Measurements from ENCODE around the gene CARMIL3. TPM values are rescaled to one million over a fixed set of nuclear protein-coding genes. Genes with fewer than 3 reads are reported as not detected.

The CARMIL3 gene
- total and polyA plus RNA-seq, 2 experiments from 2014 or later, result 3.7 to 11.8 TPM

GRCh38 chr14:24093207-24093900 lies 41.5 kb downstream of the CARMIL3 start (continued):
- TF ChIP-seq ZNF114 (CRISPR knock-in tag; IDR thresholded peaks at IDR 0.05) (no peak), POLR2AphosphoS5 (IDR thresholded peaks at IDR 0.05; ENCODE audit: low read depth) (no peak), CREB1 (CRISPR knock-in tag; IDR thresholded peaks at IDR 0.05; ENCODE audit: low read depth) (no peak)
- TF ChIP-seq, protein P1, sequence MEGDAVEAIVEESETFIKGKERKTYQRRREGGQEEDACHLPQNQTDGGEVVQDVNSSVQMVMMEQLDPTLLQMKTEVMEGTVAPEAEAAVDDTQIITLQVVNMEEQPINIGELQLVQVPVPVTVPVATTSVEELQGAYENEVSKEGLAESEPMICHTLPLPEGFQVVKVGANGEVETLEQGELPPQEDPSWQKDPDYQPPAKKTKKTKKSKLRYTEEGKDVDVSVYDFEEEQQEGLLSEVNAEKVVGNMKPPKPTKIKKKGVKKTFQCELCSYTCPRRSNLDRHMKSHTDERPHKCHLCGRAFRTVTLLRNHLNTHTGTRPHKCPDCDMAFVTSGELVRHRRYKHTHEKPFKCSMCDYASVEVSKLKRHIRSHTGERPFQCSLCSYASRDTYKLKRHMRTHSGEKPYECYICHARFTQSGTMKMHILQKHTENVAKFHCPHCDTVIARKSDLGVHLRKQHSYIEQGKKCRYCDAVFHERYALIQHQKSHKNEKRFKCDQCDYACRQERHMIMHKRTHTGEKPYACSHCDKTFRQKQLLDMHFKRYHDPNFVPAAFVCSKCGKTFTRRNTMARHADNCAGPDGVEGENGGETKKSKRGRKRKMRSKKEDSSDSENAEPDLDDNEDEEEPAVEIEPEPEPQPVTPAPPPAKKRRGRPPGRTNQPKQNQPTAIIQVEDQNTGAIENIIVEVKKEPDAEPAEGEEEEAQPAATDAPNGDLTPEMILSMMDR (conservative IDR thresholded peaks at IDR 0.05; ENCODE audit: low read depth in 2 of 2), result no peak

DNA sequence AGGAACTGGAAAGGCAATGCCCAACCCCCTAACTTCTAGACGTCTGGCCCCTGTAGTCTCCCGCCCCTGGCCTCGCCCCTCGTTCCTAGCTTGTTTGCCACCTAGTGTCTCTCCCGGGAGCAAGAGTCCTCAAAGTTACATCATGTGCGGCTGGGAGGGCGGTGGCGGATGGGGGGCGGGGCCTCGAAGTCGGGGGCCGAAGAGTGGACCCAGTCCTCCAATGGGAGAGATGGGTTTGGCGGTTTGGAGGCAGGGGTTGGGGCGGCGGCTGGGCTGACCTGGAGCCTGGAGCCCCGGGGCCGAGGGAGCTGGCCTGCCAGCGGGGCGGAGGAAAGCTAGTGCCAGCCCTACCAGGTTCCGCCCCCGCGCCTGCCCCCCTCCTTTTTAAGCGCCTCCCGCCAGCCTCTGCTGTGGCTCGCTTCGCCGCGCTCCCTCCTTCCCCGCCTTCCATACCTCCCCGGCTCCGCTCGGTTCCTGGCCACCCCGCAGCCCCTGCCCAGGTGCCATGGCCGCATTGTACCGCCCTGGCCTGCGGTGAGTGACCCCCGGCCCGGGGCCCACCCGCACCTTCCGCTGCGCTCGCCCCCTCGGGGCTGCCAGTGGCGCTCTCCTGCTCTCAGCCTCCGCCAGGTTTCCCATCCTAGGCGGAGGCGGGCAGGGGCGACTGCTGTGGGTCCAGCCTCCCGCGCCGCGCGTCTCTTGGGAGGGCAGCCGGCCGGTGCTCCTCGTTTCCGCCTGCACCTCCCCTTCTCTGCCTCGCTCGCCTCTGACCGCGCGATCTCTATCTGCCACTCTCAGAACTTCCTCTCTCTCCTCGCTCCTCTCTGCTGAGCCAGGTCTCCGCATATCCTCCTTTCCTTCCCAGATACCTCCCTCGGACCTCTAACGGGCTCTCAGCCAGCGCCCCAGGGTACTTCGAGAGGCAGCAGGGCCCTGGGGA lies 42.4 kb downstream of the CARMIL3 start, which contains the start of gene PCK2:
Gene PCK2 (plus strand): TSS at position 411 of the 940 bp plus-strand sequence. CDS start 95 bp downstream, at position 506.
- ATAC-seq (peak; percentile 89), DNase-seq (ENCODE audit: low spot score) (peak; percentile 98)
- Histone ChIP-seq H3K4me2 (peak within 1 kb of the TSS; percentile 100), H4K20me1 (replicated peaks; ENCODE audit: insufficient read depth) (peaks cover 5% of the 10 kb centered on the region; the same call in 1 of the 2 replicates), H3K27ac (ENCODE audit: low read depth) (peak within 1 kb of the TSS; percentile 99), H3K27me3 (ENCODE audit: insufficient read depth) (no peaks in the 10 kb centered on the region), H3K9me2 (ENCODE audit: insufficient read depth) (peaks cover 8% of the 10 kb centered on the region), H3K4me1 (ENCODE audit: insufficient read depth) (peaks cover 18% of the 10 kb centered on the region), H3K79me2 (replicated peaks; ENCODE audit: insufficient read depth) (peaks cover 22% of the 10 kb centered on the region), H3K36me3 (ENCODE audit: insufficient read depth) (no peaks in the 10 kb centered on the region), H3F3A (replicated peaks; ENCODE audit: low read depth) (peaks cover 15% of the 10 kb centered on the region), H2AFZ (peak within 1 kb of the TSS; percentile 23; the same call in 1 of the 2 replicates), H3K4me3 (peak within 1 kb of the TSS; percentile 100)
- H3K4me3 Mint-ChIP-seq, result peak within 1 kb of the TSS; percentile 100
- H3K36me3 Mint-ChIP-seq (ENCODE audit: low read depth), result peaks cover 51% of the 10 kb centered on the region
- peak within 1 kb of the TSS; percentile 100 for H3K27ac Mint-ChIP-seq
- peaks cover 38% of the 10 kb centered on the region for H3K4me1 Mint-ChIP-seq
- H3K9me3 Mint-ChIP-seq, result peaks cover 3% of the 10 kb centered on the region; the same call in 2 of the 3 replicates
- peaks cover 24% of the 10 kb centered on the region for H3K27me3 Mint-ChIP-seq (ENCODE audit: insufficient read depth, low read depth, poor library complexity)
- TF ChIP-seq POLR2AphosphoS5 (IDR thresholded peaks at IDR 0.05; ENCODE audit: low read depth) (peak; percentile 98), CREB1 (CRISPR knock-in tag; IDR thresholded peaks at IDR 0.05; ENCODE audit: low read depth) (peak; percentile 42; the same call in 1 of the 2 replicates), ZNF331 (CRISPR knock-in tag; IDR thresholded peaks at IDR 0.05; ENCODE audit: low read depth) (no peak)

DNA sequence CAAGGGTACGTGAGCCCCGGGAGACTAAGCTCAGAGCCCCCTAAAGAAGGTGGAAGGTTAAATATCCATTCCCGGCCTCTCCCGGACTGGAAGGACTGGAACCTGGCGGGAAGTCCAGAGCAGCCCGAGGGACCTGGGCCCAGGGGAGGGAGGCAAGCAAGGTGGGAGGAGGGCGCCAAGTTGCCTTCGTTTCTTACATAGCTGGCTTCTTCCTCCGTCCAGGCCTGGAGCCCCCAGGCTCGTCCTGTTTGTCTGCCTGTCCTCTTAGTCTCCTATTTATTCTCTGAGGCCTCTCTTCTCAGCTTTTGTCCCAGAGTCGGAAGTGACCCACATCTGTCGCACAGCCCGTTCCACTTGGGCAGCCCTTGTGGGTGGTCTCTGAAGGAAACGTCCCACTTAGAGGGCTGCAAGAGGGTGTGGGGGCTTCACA lies 43.0 kb downstream of the CARMIL3 start:
- Histone ChIP-seq H3K4me3 (peak overlapping the region; percentile 100), H3K27ac (ENCODE audit: low read depth) (peak overlapping the region; percentile 97), H3F3A (replicated peaks; ENCODE audit: low read depth) (peaks cover 15% of the 10 kb centered on the region), H3K9me2 (ENCODE audit: insufficient read depth) (peaks cover 8% of the 10 kb centered on the region), H3K36me3 (ENCODE audit: insufficient read depth) (no peaks in the 10 kb centered on the region), H4K20me1 (replicated peaks; ENCODE audit: insufficient read depth) (peaks cover 5% of the 10 kb centered on the region; the same call in 1 of the 2 replicates), H3K79me2 (replicated peaks; ENCODE audit: insufficient read depth) (peaks cover 22% of the 10 kb centered on the region), H3K4me2 (peak overlapping the region; percentile 100), H3K27me3 (ENCODE audit: insufficient read depth) (no peaks in the 10 kb centered on the region), H3K4me1 (ENCODE audit: insufficient read depth) (peaks cover 18% of the 10 kb centered on the region), H2AFZ (0 out of 2 replicates have a peak overlapping the region, but pooled peaks have one; percentile 23)
- Mint-ChIP-seq H3K9me3 (peaks cover 3% of the 10 kb centered on the region; the same call in 2 of the 3 replicates), H3K27me3 (ENCODE audit: insufficient read depth, low read depth, poor library complexity) (peaks cover 24% of the 10 kb centered on the region), H3K27ac (peak overlapping the region; percentile 96), H3K36me3 (ENCODE audit: low read depth) (peaks cover 57% of the 10 kb centered on the region), H3K4me3 (peak overlapping the region; percentile 100), H3K4me1 (peaks cover 33% of the 10 kb centered on the region)
- peak; percentile 0 for ATAC-seq
- peak; percentile 30 for DNase-seq (ENCODE audit: low spot score)
- TF ChIP-seq ZNF331 (CRISPR knock-in tag; IDR thresholded peaks at IDR 0.05; ENCODE audit: low read depth), result no peak
- no peak for TF ChIP-seq STAT1 (IDR thresholded peaks at IDR 0.05; ENCODE audit: unreplicated experiment)
- TF ChIP-seq, protein P2, sequence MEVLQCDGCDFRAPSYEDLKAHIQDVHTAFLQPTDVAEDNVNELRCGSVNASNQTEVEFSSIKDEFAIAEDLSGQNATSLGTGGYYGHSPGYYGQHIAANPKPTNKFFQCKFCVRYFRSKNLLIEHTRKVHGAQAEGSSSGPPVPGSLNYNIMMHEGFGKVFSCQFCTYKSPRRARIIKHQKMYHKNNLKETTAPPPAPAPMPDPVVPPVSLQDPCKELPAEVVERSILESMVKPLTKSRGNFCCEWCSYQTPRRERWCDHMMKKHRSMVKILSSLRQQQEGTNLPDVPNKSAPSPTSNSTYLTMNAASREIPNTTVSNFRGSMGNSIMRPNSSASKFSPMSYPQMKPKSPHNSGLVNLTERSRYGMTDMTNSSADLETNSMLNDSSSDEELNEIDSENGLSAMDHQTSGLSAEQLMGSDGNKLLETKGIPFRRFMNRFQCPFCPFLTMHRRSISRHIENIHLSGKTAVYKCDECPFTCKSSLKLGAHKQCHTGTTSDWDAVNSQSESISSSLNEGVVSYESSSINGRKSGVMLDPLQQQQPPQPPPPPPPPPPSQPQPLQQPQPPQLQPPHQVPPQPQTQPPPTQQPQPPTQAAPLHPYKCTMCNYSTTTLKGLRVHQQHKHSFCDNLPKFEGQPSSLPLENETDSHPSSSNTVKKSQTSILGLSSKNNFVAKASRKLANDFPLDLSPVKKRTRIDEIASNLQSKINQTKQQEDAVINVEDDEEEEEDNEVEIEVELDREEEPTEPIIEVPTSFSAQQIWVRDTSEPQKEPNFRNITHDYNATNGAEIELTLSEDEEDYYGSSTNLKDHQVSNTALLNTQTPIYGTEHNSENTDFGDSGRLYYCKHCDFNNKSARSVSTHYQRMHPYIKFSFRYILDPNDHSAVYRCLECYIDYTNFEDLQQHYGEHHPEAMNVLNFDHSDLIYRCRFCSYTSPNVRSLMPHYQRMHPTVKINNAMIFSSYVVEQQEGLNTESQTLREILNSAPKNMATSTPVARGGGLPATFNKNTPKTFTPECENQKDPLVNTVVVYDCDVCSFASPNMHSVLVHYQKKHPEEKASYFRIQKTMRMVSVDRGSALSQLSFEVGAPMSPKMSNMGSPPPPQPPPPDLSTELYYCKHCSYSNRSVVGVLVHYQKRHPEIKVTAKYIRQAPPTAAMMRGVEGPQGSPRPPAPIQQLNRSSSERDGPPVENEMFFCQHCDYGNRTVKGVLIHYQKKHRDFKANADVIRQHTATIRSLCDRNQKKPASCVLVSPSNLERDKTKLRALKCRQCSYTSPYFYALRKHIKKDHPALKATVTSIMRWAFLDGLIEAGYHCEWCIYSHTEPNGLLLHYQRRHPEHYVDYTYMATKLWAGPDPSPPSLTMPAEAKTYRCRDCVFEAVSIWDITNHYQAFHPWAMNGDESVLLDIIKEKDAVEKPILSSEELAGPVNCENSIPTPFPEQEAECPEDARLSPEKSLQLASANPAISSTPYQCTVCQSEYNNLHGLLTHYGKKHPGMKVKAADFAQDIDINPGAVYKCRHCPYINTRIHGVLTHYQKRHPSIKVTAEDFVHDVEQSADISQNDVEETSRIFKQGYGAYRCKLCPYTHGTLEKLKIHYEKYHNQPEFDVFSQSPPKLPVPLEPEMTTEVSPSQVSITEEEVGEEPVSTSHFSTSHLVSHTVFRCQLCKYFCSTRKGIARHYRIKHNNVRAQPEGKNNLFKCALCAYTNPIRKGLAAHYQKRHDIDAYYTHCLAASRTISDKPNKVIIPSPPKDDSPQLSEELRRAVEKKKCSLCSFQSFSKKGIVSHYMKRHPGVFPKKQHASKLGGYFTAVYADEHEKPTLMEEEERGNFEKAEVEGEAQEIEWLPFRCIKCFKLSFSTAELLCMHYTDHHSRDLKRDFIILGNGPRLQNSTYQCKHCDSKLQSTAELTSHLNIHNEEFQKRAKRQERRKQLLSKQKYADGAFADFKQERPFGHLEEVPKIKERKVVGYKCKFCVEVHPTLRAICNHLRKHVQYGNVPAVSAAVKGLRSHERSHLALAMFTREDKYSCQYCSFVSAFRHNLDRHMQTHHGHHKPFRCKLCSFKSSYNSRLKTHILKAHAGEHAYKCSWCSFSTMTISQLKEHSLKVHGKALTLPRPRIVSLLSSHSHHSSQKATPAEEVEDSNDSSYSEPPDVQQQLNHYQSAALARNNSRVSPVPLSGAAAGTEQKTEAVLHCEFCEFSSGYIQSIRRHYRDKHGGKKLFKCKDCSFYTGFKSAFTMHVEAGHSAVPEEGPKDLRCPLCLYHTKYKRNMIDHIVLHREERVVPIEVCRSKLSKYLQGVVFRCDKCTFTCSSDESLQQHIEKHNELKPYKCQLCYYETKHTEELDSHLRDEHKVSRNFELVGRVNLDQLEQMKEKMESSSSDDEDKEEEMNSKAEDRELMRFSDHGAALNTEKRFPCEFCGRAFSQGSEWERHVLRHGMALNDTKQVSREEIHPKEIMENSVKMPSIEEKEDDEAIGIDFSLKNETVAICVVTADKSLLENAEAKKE (CRISPR knock-in tag; IDR thresholded peaks at IDR 0.05), result no peak
- no peak for TF ChIP-seq NANOG (IDR thresholded peaks at IDR 0.05; ENCODE audit: borderline replicate concordance)
